ENCODE data around the gene ENOX1.

The ENOX1 gene

DNA sequence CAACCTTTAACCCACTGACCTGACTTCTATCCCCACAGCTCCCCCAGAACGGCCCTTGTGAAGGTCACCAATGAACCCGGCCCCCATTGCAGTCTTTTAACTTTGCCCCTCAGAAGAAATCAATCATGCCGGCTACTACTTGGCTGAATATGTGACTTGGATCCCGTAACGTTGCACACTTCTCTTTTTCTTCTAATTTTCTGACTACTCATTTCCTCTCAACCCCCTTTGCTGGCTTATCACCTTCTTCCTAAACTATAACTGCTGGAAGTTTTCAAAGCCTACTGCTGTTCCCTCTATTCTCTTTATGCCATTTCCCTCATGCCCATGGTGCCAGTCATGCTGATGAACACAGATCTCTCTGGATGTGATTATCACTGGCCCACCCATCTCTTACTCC lies 395.7 kb downstream of the ENOX1 start:
- Histone ChIP-seq H3K36me3 (ENCODE audit: insufficient read depth, low read length) (no peaks in the 10 kb centered on the region), H3K9ac (ENCODE audit: low read length) (no peak overlapping the region), H3K27me3 (ENCODE audit: control insufficient read depth in 1 of 2, insufficient read depth in 2 of 2, low read length in 2 of 2) (no peaks in the 10 kb centered on the region), H3K4me1 (ENCODE audit: insufficient read depth, low read length) (no peaks in the 10 kb centered on the region), H3K9me3 (ENCODE audit: low read length) (no peaks in the 10 kb centered on the region), H3K4me3 (ENCODE audit: low read depth in 1 of 2, low read length in 2 of 2) (no peak overlapping the region), H3K27ac (ENCODE audit: low read depth, low read length) (no peak overlapping the region)

DNA sequence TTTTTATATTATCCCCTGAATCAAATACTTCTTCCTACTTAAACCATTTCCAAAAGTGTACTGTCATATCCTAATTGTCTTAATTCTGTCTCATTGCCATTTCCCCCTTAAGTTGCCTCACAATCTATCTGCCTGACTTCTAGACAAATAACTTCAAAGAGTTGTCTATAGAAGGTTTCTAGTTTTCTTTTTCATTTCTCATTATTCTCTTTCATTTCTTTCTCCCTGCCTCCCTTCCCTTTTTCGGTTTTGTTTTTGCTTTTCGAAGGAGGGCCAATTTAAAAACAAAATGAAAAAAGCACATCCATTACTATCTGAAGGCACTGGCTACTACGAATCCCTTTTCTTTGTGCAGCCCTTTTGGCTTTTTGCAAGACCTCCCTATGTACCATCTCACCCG lies 396.2 kb downstream of the ENOX1 start:
- no peaks in the 10 kb centered on the region for H3K36me3 ChIP-seq (ENCODE audit: insufficient read depth, low read length)
- no peaks in the 10 kb centered on the region for H3K9me3 ChIP-seq (ENCODE audit: low read length)
- H3K4me3 ChIP-seq (ENCODE audit: low read depth in 1 of 2, low read length in 2 of 2): no peak overlapping the region
- H3K9ac ChIP-seq (ENCODE audit: low read length): no peak overlapping the region
- no peaks in the 10 kb centered on the region for H3K27me3 ChIP-seq (ENCODE audit: control insufficient read depth in 1 of 2, insufficient read depth in 2 of 2, low read length in 2 of 2)
- H3K4me1 ChIP-seq (ENCODE audit: insufficient read depth, low read length): no peaks in the 10 kb centered on the region
- H3K27ac ChIP-seq (ENCODE audit: low read depth, low read length): no peak overlapping the region

GRCh38 chr13:43389983-43390382 lies 396.8 kb downstream of the ENOX1 start:
- no peak overlapping the region for H3K9ac ChIP-seq (ENCODE audit: low read length)
- H3K36me3 ChIP-seq (ENCODE audit: insufficient read depth, low read length): no peaks in the 10 kb centered on the region
- H3K4me3 ChIP-seq (ENCODE audit: low read depth in 1 of 2, low read length in 2 of 2): no peak overlapping the region
- H3K9me3 ChIP-seq (ENCODE audit: low read length): no peaks in the 10 kb centered on the region
- no peaks in the 10 kb centered on the region for H3K4me1 ChIP-seq (ENCODE audit: insufficient read depth, low read length)
- H3K27ac ChIP-seq (ENCODE audit: low read depth, low read length): no peak overlapping the region
- H3K27me3 ChIP-seq (ENCODE audit: control insufficient read depth in 1 of 2, insufficient read depth in 2 of 2, low read length in 2 of 2): no peaks in the 10 kb centered on the region

- Histone ChIP-seq H3K27me3 (ENCODE audit: control insufficient read depth in 1 of 2, insufficient read depth in 2 of 2, low read length in 2 of 2) (no peaks in the 10 kb centered on the region), H3K4me3 (ENCODE audit: low read depth in 1 of 2, low read length in 2 of 2) (no peak overlapping the region), H3K27ac (ENCODE audit: low read depth, low read length) (no peak overlapping the region), H3K9me3 (ENCODE audit: low read length) (no peaks in the 10 kb centered on the region), H3K4me1 (ENCODE audit: insufficient read depth, low read length) (no peaks in the 10 kb centered on the region), H3K36me3 (ENCODE audit: insufficient read depth, low read length) (no peaks in the 10 kb centered on the region), H3K9ac (ENCODE audit: low read length) (no peak overlapping the region)
Measured at GRCh38 chr13:43389573-43389972, 397.2 kb downstream of the ENOX1 start.

- Histone ChIP-seq H3K4me1 (ENCODE audit: insufficient read depth, low read length) (no peaks in the 10 kb centered on the region), H3K27ac (ENCODE audit: low read depth, low read length) (no peak overlapping the region), H3K9ac (ENCODE audit: low read length) (no peak overlapping the region), H3K27me3 (ENCODE audit: control insufficient read depth in 1 of 2, insufficient read depth in 2 of 2, low read length in 2 of 2) (no peaks in the 10 kb centered on the region), H3K4me3 (ENCODE audit: low read depth in 1 of 2, low read length in 2 of 2) (no peak overlapping the region), H3K36me3 (ENCODE audit: insufficient read depth, low read length) (no peaks in the 10 kb centered on the region), H3K9me3 (ENCODE audit: low read length) (no peaks in the 10 kb centered on the region)
Measured at GRCh38 chr13:43388282-43389034, 398.3 kb downstream of the ENOX1 start.

DNA sequence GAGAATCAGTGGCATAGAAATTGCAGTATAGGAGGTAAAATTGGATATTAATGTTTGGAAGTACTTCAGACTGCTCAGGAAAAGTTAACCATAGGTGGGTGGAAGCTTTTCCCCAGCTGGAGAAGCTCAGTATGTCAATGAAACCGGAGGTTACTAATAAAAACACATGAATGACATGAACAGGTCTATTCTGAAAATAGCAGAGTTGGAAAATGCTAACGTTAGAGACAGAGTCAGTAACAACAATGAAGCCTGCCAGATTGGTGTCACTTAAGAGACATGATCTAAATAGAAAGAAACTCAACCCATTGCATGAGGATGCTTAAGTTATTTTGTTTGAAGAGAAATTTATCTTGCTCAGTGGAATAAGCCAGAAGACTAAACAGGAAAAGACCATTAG lies 398.9 kb downstream of the ENOX1 start:
- H3K27ac ChIP-seq (ENCODE audit: low read depth, low read length): no peak overlapping the region
- H3K36me3 ChIP-seq (ENCODE audit: insufficient read depth, low read length): no peaks in the 10 kb centered on the region
- H3K9ac ChIP-seq (ENCODE audit: low read length): no peak overlapping the region
- H3K4me1 ChIP-seq (ENCODE audit: insufficient read depth, low read length): no peaks in the 10 kb centered on the region
- H3K9me3 ChIP-seq (ENCODE audit: low read length): no peaks in the 10 kb centered on the region
- H3K4me3 ChIP-seq (ENCODE audit: low read depth in 1 of 2, low read length in 2 of 2): no peak overlapping the region
- H3K27me3 ChIP-seq (ENCODE audit: control insufficient read depth in 1 of 2, insufficient read depth in 2 of 2, low read length in 2 of 2): no peaks in the 10 kb centered on the region

DNA sequence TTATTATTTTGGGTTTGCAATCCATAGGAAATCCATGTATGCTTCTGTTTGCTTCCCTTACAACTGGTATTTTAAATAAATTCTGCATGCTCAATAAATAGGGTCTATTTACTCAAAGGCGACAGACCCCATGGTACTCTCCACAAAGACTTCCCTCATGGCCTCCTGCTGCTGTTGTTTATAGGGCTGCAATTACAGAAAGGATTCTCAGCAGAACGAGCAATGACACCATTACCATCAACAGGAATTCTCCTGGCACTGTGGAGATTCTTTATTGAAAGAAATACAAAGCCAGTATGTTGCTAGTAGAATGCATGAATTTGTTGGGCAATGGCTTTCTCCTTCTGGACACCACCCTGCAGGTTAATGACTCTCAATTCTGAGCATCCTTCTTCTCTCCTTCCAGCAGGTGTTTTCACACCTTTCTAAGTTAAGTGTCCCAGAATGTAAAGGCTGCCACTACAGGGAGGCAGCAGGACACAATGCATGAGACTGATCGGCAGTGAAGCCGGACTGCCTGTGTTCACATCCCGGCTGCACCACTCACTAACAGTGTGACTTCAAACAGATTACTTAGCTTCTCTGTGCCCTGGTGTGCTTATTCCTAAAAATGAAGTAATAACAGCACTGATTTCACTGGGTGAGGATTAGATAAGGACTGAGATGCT lies 403.1 kb downstream of the ENOX1 start:
- Histone ChIP-seq H3K27me3 (ENCODE audit: control insufficient read depth in 1 of 2, insufficient read depth in 2 of 2, low read length in 2 of 2) (no peaks in the 10 kb centered on the region), H3K9me3 (ENCODE audit: low read length) (no peaks in the 10 kb centered on the region), H3K9ac (ENCODE audit: low read length) (no peak overlapping the region), H3K36me3 (ENCODE audit: insufficient read depth, low read length) (no peaks in the 10 kb centered on the region), H3K4me1 (ENCODE audit: insufficient read depth, low read length) (no peaks in the 10 kb centered on the region), H3K27ac (ENCODE audit: low read depth, low read length) (no peak overlapping the region), H3K4me3 (ENCODE audit: low read depth in 1 of 2, low read length in 2 of 2) (no peak overlapping the region)

GRCh38 chr13:43379738-43380137 lies 407.0 kb downstream of the ENOX1 start:
- Histone ChIP-seq H3K4me3 (ENCODE audit: low read depth in 1 of 2, low read length in 2 of 2) (no peak overlapping the region), H3K27me3 (ENCODE audit: control insufficient read depth in 1 of 2, insufficient read depth in 2 of 2, low read length in 2 of 2) (no peaks in the 10 kb centered on the region), H3K9ac (ENCODE audit: low read length) (no peak overlapping the region), H3K27ac (ENCODE audit: low read depth, low read length) (no peak overlapping the region), H3K9me3 (ENCODE audit: low read length) (no peaks in the 10 kb centered on the region), H3K4me1 (ENCODE audit: insufficient read depth, low read length) (peaks cover 12% of the 10 kb centered on the region), H3K36me3 (ENCODE audit: insufficient read depth, low read length) (no peaks in the 10 kb centered on the region)

DNA sequence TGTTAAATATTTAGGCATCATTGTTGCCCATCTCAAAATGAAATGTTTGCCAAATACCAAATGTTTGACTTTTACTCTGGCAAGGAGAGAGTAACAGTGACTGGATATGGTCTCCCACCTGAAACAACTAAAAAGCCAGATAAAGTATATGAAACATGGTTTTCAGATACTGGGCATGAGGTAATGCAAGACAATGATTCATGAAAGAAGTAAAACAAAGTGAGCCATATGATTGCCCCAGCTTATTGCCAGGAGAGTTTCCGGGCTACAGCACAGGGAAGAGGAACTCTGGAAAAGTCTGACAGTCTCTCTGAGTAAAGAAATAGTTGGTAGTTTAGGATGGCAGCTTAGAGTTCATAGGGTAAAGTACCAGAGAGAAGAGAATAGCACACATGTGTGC lies 408.8 kb downstream of the ENOX1 start:
- Histone ChIP-seq H3K27me3 (ENCODE audit: control insufficient read depth in 1 of 2, insufficient read depth in 2 of 2, low read length in 2 of 2) (no peaks in the 10 kb centered on the region), H3K9me3 (ENCODE audit: low read length) (no peaks in the 10 kb centered on the region), H3K9ac (ENCODE audit: low read length) (no peak overlapping the region), H3K4me3 (ENCODE audit: low read depth in 1 of 2, low read length in 2 of 2) (no peak overlapping the region), H3K4me1 (ENCODE audit: insufficient read depth, low read length) (peaks cover 25% of the 10 kb centered on the region), H3K36me3 (ENCODE audit: insufficient read depth, low read length) (no peaks in the 10 kb centered on the region), H3K27ac (ENCODE audit: low read depth, low read length) (no peak overlapping the region)

- Histone ChIP-seq H3K4me1 (ENCODE audit: insufficient read depth, low read length) (peaks cover 33% of the 10 kb centered on the region), H3K36me3 (ENCODE audit: insufficient read depth, low read length) (no peaks in the 10 kb centered on the region), H3K27ac (ENCODE audit: low read depth, low read length) (no peak overlapping the region), H3K9me3 (ENCODE audit: low read length) (no peaks in the 10 kb centered on the region), H3K9ac (ENCODE audit: low read length) (no peak overlapping the region), H3K4me3 (ENCODE audit: low read depth in 1 of 2, low read length in 2 of 2) (no peak overlapping the region), H3K27me3 (ENCODE audit: control insufficient read depth in 1 of 2, insufficient read depth in 2 of 2, low read length in 2 of 2) (no peaks in the 10 kb centered on the region)
Measured at GRCh38 chr13:43377149-43377548, 409.6 kb downstream of the ENOX1 start.

DNA sequence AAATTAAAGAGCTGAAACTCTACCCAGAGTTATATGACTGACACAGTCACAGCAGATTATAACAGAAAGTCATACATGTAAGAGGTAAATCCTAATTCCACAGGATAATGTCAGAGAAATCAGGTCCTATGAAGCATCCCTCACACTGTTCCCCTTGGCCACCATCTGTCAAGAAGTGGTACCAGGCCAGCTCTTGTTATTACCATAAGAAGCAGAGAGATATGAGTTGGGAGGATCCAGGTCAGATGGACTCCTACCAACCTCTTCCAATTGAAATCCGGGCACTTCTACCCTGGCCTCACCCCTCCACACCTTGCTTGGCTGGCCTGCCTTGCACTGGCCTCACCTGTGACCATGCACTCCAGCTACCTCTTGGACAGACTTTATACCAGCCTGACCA lies 410.2 kb downstream of the ENOX1 start:
- Histone ChIP-seq H3K9me3 (ENCODE audit: low read length) (no peaks in the 10 kb centered on the region), H3K9ac (ENCODE audit: low read length) (no peak overlapping the region), H3K4me3 (ENCODE audit: low read depth in 1 of 2, low read length in 2 of 2) (no peak overlapping the region), H3K27ac (ENCODE audit: low read depth, low read length) (no peak overlapping the region), H3K4me1 (ENCODE audit: insufficient read depth, low read length) (peaks cover 37% of the 10 kb centered on the region), H3K36me3 (ENCODE audit: insufficient read depth, low read length) (no peaks in the 10 kb centered on the region), H3K27me3 (ENCODE audit: control insufficient read depth in 1 of 2, insufficient read depth in 2 of 2, low read length in 2 of 2) (no peaks in the 10 kb centered on the region)
